ENCODE measurements around the gene GPALPP1. TPM values are rescaled to one million over a fixed set of nuclear protein-coding genes. Genes with fewer than 3 reads are reported as not detected.
A peak's percentile ranks its signal among the peaks of the same experiment; 100 is the strongest.
"Not testable (repeated sequence)": the region's sequence is repeated elsewhere in the genome, so short reads cannot be mapped to it uniquely, and the experiment has no call there.

GPALPP1 gene
- total and polyA plus RNA-seq, 2 experiments from 2014 or later = 16.8 to 38.7 TPM

DNA sequence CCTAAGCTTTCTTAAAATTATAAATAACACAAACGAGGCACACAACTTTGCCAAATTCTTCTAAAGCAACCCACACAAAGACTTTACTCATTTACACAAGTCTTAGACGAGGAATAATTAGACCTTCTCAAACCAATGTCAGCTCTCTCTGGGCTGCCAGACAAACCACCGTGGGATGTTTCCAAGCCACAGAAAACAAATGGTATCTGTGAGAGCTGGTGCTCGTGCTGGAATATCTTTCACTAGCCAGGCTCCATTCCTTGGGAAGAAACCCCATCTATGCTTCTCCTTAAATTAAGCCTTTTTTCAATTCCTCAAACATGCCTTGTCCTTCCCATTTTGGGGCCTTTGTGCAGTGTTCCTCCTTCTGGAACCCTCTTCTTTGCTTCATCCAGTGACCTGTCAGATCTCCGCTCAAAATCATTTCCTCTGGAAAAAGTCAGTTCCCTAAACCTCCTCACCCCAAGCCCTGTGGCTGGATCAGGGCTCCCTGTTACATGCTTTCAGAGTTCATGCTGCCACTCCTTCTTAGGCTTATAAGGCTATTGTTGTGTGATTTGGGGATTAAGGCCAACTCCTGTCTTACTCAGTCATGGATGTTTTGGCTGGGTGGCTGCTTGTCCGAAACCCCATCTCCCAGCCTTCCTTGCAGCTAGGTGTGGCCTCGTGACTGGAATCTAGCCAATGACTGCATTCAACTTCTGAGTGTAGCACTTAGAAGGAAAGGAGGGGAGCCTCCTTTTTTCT, 66.7 kb downstream of the GPALPP1 start:
- no peaks in the 10 kb centered on the region for H3K4me1 ChIP-seq (ENCODE audit: low read depth)
- H3K27ac ChIP-seq = no peak overlapping the region
- H3K9me3 ChIP-seq (ENCODE audit: low read depth) = no peaks in the 10 kb centered on the region
- no peak overlapping the region for H3K4me3 ChIP-seq
- peak in 1 of 2 donors; percentile 71 for DNase-seq (ENCODE audit: low read depth in 1 of 2, low spot score in 1 of 2)
- no peaks in the 10 kb centered on the region for H3K36me3 ChIP-seq
- TF ChIP-seq, protein P1, sequence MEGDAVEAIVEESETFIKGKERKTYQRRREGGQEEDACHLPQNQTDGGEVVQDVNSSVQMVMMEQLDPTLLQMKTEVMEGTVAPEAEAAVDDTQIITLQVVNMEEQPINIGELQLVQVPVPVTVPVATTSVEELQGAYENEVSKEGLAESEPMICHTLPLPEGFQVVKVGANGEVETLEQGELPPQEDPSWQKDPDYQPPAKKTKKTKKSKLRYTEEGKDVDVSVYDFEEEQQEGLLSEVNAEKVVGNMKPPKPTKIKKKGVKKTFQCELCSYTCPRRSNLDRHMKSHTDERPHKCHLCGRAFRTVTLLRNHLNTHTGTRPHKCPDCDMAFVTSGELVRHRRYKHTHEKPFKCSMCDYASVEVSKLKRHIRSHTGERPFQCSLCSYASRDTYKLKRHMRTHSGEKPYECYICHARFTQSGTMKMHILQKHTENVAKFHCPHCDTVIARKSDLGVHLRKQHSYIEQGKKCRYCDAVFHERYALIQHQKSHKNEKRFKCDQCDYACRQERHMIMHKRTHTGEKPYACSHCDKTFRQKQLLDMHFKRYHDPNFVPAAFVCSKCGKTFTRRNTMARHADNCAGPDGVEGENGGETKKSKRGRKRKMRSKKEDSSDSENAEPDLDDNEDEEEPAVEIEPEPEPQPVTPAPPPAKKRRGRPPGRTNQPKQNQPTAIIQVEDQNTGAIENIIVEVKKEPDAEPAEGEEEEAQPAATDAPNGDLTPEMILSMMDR (IDR thresholded peaks at IDR 0.05; ENCODE audit: low read depth, low read length) = no peak
- H3K27me3 ChIP-seq = no peaks in the 10 kb centered on the region

DNA sequence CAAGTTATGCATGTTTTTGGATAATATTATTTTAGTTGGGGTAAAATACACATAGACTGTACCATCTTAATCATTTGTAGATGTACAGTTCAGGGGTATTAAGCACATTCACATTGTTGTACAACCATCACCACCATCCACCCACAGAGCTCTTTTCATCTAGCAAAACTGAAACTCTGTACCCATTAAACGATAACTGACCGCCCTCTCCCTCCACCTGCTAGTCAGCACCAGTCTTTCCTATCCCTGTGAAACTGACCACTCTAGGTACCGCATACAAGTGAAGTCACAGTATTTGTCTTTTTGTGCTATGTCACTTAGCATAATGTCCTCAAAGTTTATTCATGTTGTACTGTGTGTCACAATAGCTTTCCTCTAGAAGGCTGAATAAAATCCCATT, 70.7 kb downstream of the GPALPP1 start:
- Histone ChIP-seq H3K36me3 (no peaks in the 10 kb centered on the region), H3K27me3 (no peaks in the 10 kb centered on the region), H3K4me1 (ENCODE audit: low read depth) (peaks cover 6% of the 10 kb centered on the region), H3K4me3 (no peak overlapping the region), H3K27ac (no peak overlapping the region), H3K9me3 (ENCODE audit: low read depth) (no peaks in the 10 kb centered on the region)
- TF ChIP-seq, protein P1 (IDR thresholded peaks at IDR 0.05; ENCODE audit: low read depth, low read length) = no peak
- DNase-seq (ENCODE audit: low read depth in 1 of 2, low spot score in 1 of 2) = no peak

DNA sequence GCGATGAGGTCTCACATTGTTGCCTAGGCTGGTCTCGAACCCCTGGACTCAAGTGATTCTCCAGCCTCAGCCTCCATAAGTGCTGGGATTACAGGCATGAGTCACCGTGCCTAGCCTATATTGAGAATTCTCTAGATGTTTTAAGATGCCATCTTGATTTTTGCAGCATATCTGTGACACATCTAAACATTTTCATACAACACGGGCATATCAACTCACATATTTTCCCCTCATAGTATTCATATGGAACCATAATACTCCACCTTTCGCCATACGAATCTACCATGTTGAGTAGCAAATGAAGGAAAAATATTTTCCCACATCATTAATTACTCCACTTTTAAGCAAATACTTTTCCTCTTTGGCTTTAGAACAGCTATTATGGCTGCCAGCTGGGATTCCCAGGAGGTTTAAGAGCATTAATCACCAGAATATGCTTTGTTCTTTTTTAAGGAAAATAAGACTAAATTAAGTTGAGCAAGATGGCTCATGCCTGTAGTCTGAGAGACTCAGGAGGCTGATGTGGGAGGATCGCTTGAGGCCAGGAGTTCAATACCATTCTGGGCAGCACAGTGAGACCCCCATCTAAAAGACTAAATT, 74.0 kb downstream of the GPALPP1 start:
- Histone ChIP-seq H3K9me3 (ENCODE audit: low read depth) (no peaks in the 10 kb centered on the region), H3K4me1 (ENCODE audit: low read depth) (peaks cover 11% of the 10 kb centered on the region), H3K4me3 (no peak overlapping the region), H3K27ac (no peak overlapping the region), H3K36me3 (no peaks in the 10 kb centered on the region), H3K27me3 (no peaks in the 10 kb centered on the region)
- peak in 1 of 2 donors; percentile 67 for DNase-seq (ENCODE audit: low read depth in 1 of 2, low spot score in 1 of 2)
- TF ChIP-seq, protein P1 (IDR thresholded peaks at IDR 0.05; ENCODE audit: low read depth, low read length) = no peak

DNA sequence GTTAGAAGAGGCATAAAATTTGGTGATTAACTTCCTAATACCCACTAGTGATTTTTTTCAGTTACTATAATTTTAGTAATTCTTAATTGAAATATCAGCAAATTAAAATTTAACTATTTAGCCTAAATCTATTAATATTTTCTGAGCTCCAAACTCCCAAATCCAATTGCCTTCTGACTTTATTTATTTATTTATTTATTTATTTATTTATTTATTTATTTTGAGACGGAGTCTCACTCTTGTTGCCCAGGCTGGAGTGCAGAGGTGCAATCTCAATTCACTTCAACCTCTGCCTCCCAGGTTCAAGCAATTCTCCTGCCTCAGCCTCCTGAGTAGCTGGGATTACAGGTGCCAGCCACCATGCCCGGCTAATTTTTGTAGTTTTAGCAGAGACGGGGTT, 74.6 kb downstream of the GPALPP1 start:
- not testable (repeated sequence) for H3K4me3 ChIP-seq; H3K27me3 ChIP-seq; H3K36me3 ChIP-seq; H3K9me3 ChIP-seq (ENCODE audit: low read depth); DNase-seq (ENCODE audit: low read depth in 1 of 2, low spot score in 1 of 2)
- Histone ChIP-seq H3K27ac (peak overlapping the region; percentile 59), H3K4me1 (ENCODE audit: low read depth) (peaks cover 11% of the 10 kb centered on the region)

DNA sequence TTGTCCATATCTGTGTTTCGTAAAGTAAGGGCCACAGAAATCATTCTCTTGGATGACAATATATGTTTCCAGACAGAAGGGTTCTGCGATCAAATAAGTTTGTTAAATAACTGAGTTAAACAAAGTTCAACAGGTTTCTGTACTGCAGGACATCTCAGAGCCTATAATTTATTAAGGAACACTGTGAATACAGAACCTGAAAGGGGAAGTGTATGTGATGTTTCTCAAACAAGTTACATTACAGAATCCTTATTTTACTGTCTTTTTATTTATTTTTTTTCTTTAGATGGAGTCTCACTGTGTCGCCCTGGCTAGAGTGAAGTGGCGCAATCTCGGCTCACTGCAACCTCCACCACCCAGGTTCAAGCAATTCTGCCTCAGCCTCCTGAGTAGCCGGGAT, 75.6 kb downstream of the GPALPP1 start:
- DNase-seq (ENCODE audit: low read depth in 1 of 2, low spot score in 1 of 2) = no peak
- H3K4me1 ChIP-seq (ENCODE audit: low read depth) = peaks cover 11% of the 10 kb centered on the region
- H3K27me3 ChIP-seq = no peaks in the 10 kb centered on the region
- no peak overlapping the region for H3K4me3 ChIP-seq
- H3K27ac ChIP-seq = peak overlapping the region; percentile 59
- no peaks in the 10 kb centered on the region for H3K36me3 ChIP-seq
- no peaks in the 10 kb centered on the region for H3K9me3 ChIP-seq (ENCODE audit: low read depth)
- TF ChIP-seq, protein P1 (IDR thresholded peaks at IDR 0.05; ENCODE audit: low read depth, low read length) = no peak

Data from cardiac muscle cell (in vitro differentiated cells and primary cell).